Central memory CD4-positive, alpha-beta T cell (primary cell): Measurements from ENCODE around the gene ADGRD2.
"Not testable (repeated sequence)": the region's sequence is repeated elsewhere in the genome, so short reads cannot be mapped to it uniquely, and the experiment has no call there.

Source experiments
- DNase-seq: peaks from one replicate; pipeline ENCODE4 v3.0.0; 2022
- total RNA-seq, 3 experiments: gene quantifications; one replicate each; lab custom pipeline; 2026; lab: John Stamatoyannopoulos, UW

Gene ADGRD2
- total RNA-seq, result 0 reads per million in 3 experiments

GRCh38 chr9:124450241-124450924, at the start of gene ADGRD2:
Gene ADGRD2, plus strand, starts transcription at chr9:124450451. Its CDS starts 1,216 bp downstream, at chr9:124451667.
- no peak for DNase-seq

GRCh38 chr9:124403246-124403645, 47.0 kb upstream of the ADGRD2 start:
- no peak for DNase-seq

GRCh38 chr9:124409410-124409809, 40.8 kb upstream of the ADGRD2 start:
- no peak for DNase-seq

- DNase-seq, result no peak
Observed at GRCh38 chr9:124410321-124410913, 39.8 kb upstream of the ADGRD2 start.

- no peak for DNase-seq
Observed at GRCh38 chr9:124411514-124412227, 38.6 kb upstream of the ADGRD2 start.

- no peak for DNase-seq
Observed at GRCh38 chr9:124412228-124412575, 38.0 kb upstream of the ADGRD2 start.

- no peak for DNase-seq
Observed at GRCh38 chr9:124414612-124415011, 35.6 kb upstream of the ADGRD2 start.

GRCh38 chr9:124415102-124415851, 35.0 kb upstream of the ADGRD2 start, which contains the start of gene PSMB7:
Gene PSMB7, minus strand, starts transcription at chr9:124415442. Its CDS starts 17 bp downstream, at chr9:124415425.
- peak; percentile 96 for DNase-seq

GRCh38 chr9:124415852-124416484, 34.3 kb upstream of the ADGRD2 start:
- no peak for DNase-seq

GRCh38 chr9:124419832-124420489, 30.3 kb upstream of the ADGRD2 start:
- no peak for DNase-seq

- no peak for DNase-seq
Observed at GRCh38 chr9:124420991-124421543, 29.2 kb upstream of the ADGRD2 start.

- no peak for DNase-seq
Observed at GRCh38 chr9:124423155-124423554, 27.1 kb upstream of the ADGRD2 start.

GRCh38 chr9:124423591-124423990, 26.7 kb upstream of the ADGRD2 start:
- no peak for DNase-seq

- DNase-seq, result not testable (repeated sequence)
Observed at GRCh38 chr9:124425733-124426132, 24.5 kb upstream of the ADGRD2 start.

- no peak for DNase-seq
Observed at GRCh38 chr9:124426361-124426760, 23.9 kb upstream of the ADGRD2 start.

- DNase-seq, result no peak
Observed at GRCh38 chr9:124427281-124427680, 23.0 kb upstream of the ADGRD2 start.

- DNase-seq, result no peak
Observed at GRCh38 chr9:124428751-124429529, 21.3 kb upstream of the ADGRD2 start.

GRCh38 chr9:124429530-124429867, 20.8 kb upstream of the ADGRD2 start:
- no peak for DNase-seq

GRCh38 chr9:124436320-124436719, 13.9 kb upstream of the ADGRD2 start:
- no peak for DNase-seq

GRCh38 chr9:124437086-124437485, 13.2 kb upstream of the ADGRD2 start:
- no peak for DNase-seq

- no peak for DNase-seq
Observed at GRCh38 chr9:124438091-124438490, 12.2 kb upstream of the ADGRD2 start.
